Measurements from ENCODE around the gene BZW2.

The BZW2 gene

GRCh38 chr7:16755397-16755796 lies 109.4 kb downstream of the BZW2 start:
- DNase-seq: no peak
